Activated T-cell treated with anti-CD3 and anti-CD28 coated beads, Interleukin-2, amount 50 U/mL, for 72 hours (primary cell): Measurements from ENCODE around the gene PPFIBP1. TPM values are rescaled to one million over a fixed set of nuclear protein-coding genes. Genes with fewer than 3 reads are reported as not detected.
A peak's percentile ranks its signal among the peaks of the same experiment; 100 is the strongest.

Source experiments
- ATAC-seq, 2 donors: fragments of 150-1000 bp; cut with Tn5 transposase; replicated peaks in 1 of 2; 2 replicates each; pipeline ENCODE4 v1.10.0; 2021; ENCODE audit warnings: moderate library complexity in 2 of 2, mild to moderate bottlenecking in 1 of 2
- DNase-seq, 2 donors: peaks; one replicate each; pipeline ENCODE4 v3.0.0; 2021 to 2022; ENCODE audit warnings: mixed read lengths in 1 of 2
- H3K27ac Mint-ChIP-seq: one replicate; pipeline ENCODE4 v1.8.0; 2022; ENCODE audit warnings: mild to moderate bottlenecking, moderate library complexity, mixed read lengths
- H3K27me3 Mint-ChIP-seq: one replicate; pipeline ENCODE4 v1.8.0; 2022; ENCODE audit warnings: low read depth, mixed read lengths
- H3K36me3 Mint-ChIP-seq, 2 donors: one replicate each; pipeline ENCODE4 v1.8.0; 2022; ENCODE audit warnings: mixed read lengths in 2 of 2, mild to moderate bottlenecking in 1 of 2; ENCODE audit not compliant: insufficient read depth in 2 of 2
- H3K4me1 Mint-ChIP-seq: one replicate; pipeline ENCODE4 v1.8.0; 2022; ENCODE audit warnings: low read depth, mixed read lengths
- H3K4me3 Mint-ChIP-seq, 2 donors: one replicate each; pipeline ENCODE4 v1.8.0; 2022; ENCODE audit warnings: mild to moderate bottlenecking in 2 of 2, mixed read lengths in 2 of 2, moderate library complexity in 2 of 2
- H3K9me3 Mint-ChIP-seq, 2 donors: one replicate each; pipeline ENCODE4 v1.8.0; 2022; ENCODE audit warnings: mixed read lengths in 2 of 2
- total RNA-seq, 2 donors: library from RNA; stranded (reverse); gene quantifications; one replicate each; pipeline ENCODE4 v1.2.3, GENCODE V29; 2022

The PPFIBP1 gene
- total RNA-seq, 2 donors from 2014 or later, result 7.5 to 8.1 TPM

DNA sequence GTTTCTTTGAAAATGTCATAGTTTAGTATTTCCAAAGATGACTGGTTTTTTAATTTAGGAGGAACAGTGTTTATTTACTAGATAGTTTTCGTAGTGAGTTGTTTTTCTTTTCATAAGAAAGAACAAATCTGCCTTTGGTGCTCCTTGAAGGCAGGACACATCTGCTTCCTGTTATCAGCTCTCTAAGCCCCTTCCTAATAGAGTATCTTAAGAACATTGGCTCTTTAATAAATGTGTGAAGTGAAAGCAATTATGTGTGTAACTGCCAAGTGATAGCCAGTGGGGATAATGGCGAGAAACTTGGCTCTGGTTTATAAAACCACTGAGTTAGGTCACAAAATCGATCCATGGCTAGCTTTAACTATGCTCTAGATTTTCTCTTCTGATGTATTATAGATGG is 23.5 kb upstream of the PPFIBP1 start:
- Mint-ChIP-seq H3K36me3 (no peaks in the 10 kb centered on the region), H3K27ac (no peak overlapping the region), H3K4me1 (peaks cover 31% of the 10 kb centered on the region), H3K27me3 (peaks cover 66% of the 10 kb centered on the region), H3K4me3 (no peak overlapping the region), H3K9me3 (no peaks in the 10 kb centered on the region)
- ATAC-seq (no peak), DNase-seq (no peak)

DNA sequence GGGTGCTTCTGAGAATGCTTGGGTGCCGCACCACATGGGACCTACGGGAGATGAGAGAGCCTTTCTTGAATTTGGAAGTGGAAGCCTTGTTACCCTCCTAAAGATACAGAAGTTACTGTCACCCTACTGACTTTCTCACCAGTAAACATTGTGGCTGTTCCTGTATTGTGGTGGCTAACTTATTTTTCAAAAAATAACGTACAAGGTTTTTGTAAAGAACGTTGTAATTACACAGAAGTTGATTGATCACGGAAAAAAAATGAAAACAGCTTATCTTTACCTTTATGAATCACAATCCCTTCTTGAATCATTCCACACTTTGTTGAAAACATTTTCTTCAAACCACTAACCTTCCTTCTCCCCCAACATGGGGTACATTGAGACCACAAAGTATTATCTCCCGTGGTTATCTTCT is 22.0 kb upstream of the PPFIBP1 start:
- ATAC-seq (peak; percentile 61 to 69), DNase-seq (peak; percentile 7 to 21)
- Mint-ChIP-seq H3K4me3 (peak overlapping the region; percentile 61 to 79), H3K4me1 (peaks cover 31% of the 10 kb centered on the region), H3K9me3 (peaks cover 4 to 5% of the 10 kb centered on the region in 2 donors), H3K36me3 (peaks cover 0 to 4% of the 10 kb centered on the region in 2 donors), H3K27me3 (peaks cover 70% of the 10 kb centered on the region), H3K27ac (peak overlapping the region; percentile 43)

DNA sequence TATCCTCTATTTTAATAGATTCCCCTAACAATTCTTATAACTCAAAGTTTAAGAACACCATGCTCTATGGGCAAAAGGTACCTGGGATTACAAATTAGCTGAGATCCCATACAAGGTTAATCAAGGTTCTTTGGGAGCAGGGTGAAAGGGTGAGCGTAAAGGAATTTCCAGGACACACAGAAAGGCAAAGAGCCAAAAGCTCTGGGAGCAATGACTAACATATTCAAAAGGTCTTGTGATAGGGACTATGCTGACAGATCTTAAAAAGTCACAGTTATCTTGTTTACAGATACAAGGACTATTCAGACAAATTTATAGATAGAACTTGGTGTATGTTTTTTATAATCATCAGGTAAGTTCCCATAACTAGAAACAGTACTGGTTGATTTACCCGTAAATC is 19.5 kb upstream of the PPFIBP1 start:
- DNase-seq, result no peak
- Mint-ChIP-seq H3K36me3 (peaks cover 0 to 4% of the 10 kb centered on the region in 2 donors), H3K9me3 (peaks cover 4 to 5% of the 10 kb centered on the region in 2 donors), H3K27me3 (peaks cover 77% of the 10 kb centered on the region), H3K27ac (no peak overlapping the region), H3K4me3 (no peak overlapping the region), H3K4me1 (peaks cover 12% of the 10 kb centered on the region)
- no peak for ATAC-seq

DNA sequence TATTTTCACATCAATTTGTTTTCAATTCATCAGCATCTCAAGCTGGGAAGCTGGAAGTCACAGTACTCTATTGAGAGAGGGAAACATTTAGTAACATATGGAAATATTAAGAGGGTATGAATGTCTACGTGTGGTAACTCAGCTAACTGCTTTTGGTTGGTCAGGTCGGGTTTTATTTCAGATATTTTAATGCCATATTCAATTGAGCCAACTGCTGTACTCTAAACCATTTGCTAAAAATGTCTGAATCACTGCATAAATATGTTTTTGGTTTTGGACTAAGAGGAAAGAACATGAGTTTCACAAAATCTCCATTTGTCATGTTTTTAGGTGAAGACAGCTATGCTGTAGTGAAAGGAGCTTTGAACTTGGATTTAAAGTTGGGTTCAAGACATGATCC is 18.9 kb upstream of the PPFIBP1 start:
- Mint-ChIP-seq H3K9me3 (peaks cover 4 to 5% of the 10 kb centered on the region in 2 donors), H3K27me3 (peaks cover 72% of the 10 kb centered on the region), H3K27ac (no peak overlapping the region), H3K4me1 (peaks cover 12% of the 10 kb centered on the region), H3K36me3 (peaks cover 0 to 4% of the 10 kb centered on the region in 2 donors), H3K4me3 (no peak overlapping the region)
- DNase-seq, result no peak
- ATAC-seq, result no peak

DNA sequence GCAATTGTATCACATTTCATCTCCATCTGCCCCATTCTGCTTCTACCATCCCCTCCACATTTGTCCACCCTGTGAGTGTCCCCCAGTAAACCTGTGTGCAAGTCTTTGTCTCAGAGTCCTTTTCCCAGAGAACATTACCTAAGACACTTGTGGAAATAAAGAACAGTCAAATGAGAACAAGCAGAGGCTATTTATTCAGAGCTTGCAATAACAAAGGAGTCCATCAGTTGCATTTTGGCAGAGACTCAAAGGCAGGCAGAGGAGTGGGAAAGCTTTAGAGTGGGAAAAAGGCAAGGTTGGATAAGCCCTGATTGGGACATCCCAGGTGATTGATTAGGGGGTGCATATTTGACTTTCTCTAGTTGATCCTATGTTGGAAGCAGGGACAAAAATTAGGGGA is 18.2 kb upstream of the PPFIBP1 start:
- Mint-ChIP-seq H3K27ac (no peak overlapping the region), H3K4me3 (no peak overlapping the region), H3K9me3 (peaks cover 4 to 5% of the 10 kb centered on the region in 2 donors), H3K4me1 (peaks cover 12% of the 10 kb centered on the region), H3K27me3 (peaks cover 71% of the 10 kb centered on the region), H3K36me3 (peaks cover 0 to 4% of the 10 kb centered on the region in 2 donors)
- no peak for ATAC-seq
- DNase-seq, result no peak

DNA sequence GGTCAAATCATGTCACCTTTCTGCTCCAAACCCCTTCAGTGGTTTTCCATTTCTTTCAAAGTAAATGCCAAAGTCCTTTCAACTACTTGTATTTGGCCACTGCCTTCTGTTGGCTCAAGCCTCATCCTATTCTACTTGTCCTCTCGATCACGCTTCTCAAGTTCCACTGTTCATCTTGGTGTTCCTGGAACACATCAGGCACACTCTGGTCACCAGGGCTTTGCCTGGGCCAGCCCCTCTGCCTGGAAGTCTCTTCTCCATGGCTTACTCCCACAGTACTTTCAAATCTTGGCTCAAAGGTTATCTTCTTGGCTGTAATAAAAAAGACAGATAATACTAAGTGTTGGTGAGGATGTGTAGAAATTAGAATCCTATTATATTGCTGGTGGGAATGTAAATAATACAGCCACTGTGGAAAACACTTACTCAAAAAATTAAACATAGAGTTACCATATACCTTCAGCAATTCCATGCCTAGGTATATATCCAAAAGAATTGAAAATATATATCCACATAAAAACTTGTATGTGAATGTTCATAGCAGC is 17.3 kb upstream of the PPFIBP1 start:
- H3K4me1 Mint-ChIP-seq, result peaks cover 8% of the 10 kb centered on the region
- H3K36me3 Mint-ChIP-seq, result peaks cover 0 to 4% of the 10 kb centered on the region in 2 donors
- ATAC-seq, result no peak
- no peak overlapping the region for H3K27ac Mint-ChIP-seq
- peaks cover 4 to 5% of the 10 kb centered on the region in 2 donors for H3K9me3 Mint-ChIP-seq
- peaks cover 77% of the 10 kb centered on the region for H3K27me3 Mint-ChIP-seq
- no peak overlapping the region for H3K4me3 Mint-ChIP-seq
- DNase-seq, result no peak

DNA sequence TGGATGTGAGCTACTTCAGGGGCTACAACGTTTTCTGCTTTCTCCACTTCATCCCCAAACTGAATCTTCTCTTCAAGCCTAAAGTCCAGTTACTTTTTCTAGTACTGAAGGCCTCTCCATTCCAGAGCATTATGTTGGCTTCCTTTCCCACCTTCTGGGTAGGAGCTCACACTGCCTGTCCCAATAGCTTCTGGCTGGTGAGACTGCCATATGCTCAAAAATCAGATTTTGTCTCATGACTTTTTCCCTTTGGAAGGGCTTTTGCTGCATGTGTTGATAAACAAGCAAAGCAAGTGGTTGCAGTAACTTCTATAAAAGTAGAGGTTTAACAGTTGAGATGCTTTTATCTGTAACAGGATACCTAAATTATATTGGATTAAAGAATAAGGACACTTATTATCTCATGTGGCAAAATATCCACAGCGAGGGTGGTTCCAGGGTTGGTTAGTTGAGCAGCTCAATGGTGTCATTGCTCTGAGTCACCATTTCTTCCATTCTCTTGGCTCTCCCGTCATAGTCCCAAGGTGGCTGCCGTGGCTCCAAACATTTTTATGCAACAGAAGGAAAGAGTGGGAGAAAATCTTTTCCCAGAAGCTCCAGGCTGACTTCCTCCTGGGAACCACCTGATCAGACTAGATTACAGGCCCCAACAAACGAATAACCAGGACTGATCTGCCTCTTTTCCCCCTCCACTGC is 15.1 kb upstream of the PPFIBP1 start:
- Mint-ChIP-seq H3K27ac (no peak overlapping the region), H3K36me3 (peaks cover 0 to 4% of the 10 kb centered on the region in 2 donors), H3K4me3 (no peak overlapping the region), H3K4me1 (no peaks in the 10 kb centered on the region), H3K9me3 (peaks cover 4 to 5% of the 10 kb centered on the region in 2 donors), H3K27me3 (peaks cover 78% of the 10 kb centered on the region)
- DNase-seq (no peak), ATAC-seq (no peak)

DNA sequence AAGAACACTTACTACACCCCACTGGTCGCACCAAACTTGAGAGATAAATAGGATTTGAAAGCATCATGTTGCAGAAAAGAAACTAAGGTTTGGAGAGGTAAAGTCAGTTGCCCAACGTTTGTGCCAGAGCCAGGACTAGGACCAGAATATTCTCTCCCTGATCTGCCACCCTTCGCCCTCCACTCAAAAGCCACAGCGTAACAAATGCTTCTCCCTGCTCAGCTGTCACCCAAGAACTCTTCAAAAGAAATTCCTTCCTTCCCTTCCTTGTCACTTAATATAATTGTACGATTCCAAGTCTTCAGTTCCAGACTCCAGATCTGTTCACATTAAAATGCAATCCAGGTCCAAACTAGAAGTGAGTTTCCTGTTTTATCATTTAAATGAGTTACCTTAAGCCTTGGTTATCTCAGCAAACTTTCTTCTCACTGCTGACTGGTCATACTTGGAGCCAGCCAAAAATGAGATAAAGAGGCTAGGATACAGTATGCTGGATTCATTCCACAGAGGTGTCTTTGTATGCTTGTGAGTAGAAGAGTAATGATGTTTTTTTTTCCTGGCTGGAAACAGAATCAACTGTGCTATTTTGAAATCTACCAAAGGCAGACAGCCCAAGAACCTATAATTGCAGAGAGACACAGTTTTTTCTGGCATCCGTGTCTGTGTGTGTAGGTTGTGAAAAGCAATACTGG is 12.8 kb upstream of the PPFIBP1 start:
- DNase-seq (no peak), ATAC-seq (no peak)
- H3K9me3 Mint-ChIP-seq, result peaks cover 4 to 5% of the 10 kb centered on the region in 2 donors
- H3K36me3 Mint-ChIP-seq, result peaks cover 0 to 4% of the 10 kb centered on the region in 2 donors
- H3K4me3 Mint-ChIP-seq, result no peak overlapping the region
- H3K27me3 Mint-ChIP-seq, result peaks cover 57% of the 10 kb centered on the region
- H3K4me1 Mint-ChIP-seq, result no peaks in the 10 kb centered on the region
- no peak overlapping the region for H3K27ac Mint-ChIP-seq

DNA sequence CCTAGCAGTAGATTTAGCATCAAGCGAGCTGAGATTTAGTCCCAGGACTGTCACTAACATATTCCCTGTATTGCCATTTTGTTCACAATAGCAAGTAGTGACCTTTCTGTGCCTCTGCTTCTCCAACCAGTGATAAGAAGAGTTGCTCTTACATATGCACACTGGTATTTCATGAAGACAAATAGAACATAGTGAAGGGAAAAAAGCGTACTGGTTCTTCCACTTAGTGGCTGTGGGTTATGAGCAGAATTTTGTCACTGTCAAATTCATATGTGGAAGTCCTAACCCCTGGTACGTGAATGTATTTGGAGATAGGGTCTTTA is 12.3 kb upstream of the PPFIBP1 start:
- H3K9me3 Mint-ChIP-seq, result peaks cover under 1% of the 10 kb centered on the region in 2 donors
- no peak overlapping the region for H3K27ac Mint-ChIP-seq
- peaks cover 0 to under 1% of the 10 kb centered on the region in 2 donors for H3K36me3 Mint-ChIP-seq
- no peak overlapping the region for H3K4me3 Mint-ChIP-seq
- DNase-seq, result no peak
- ATAC-seq, result no peak
- H3K27me3 Mint-ChIP-seq, result peaks cover 57% of the 10 kb centered on the region
- H3K4me1 Mint-ChIP-seq, result no peaks in the 10 kb centered on the region

DNA sequence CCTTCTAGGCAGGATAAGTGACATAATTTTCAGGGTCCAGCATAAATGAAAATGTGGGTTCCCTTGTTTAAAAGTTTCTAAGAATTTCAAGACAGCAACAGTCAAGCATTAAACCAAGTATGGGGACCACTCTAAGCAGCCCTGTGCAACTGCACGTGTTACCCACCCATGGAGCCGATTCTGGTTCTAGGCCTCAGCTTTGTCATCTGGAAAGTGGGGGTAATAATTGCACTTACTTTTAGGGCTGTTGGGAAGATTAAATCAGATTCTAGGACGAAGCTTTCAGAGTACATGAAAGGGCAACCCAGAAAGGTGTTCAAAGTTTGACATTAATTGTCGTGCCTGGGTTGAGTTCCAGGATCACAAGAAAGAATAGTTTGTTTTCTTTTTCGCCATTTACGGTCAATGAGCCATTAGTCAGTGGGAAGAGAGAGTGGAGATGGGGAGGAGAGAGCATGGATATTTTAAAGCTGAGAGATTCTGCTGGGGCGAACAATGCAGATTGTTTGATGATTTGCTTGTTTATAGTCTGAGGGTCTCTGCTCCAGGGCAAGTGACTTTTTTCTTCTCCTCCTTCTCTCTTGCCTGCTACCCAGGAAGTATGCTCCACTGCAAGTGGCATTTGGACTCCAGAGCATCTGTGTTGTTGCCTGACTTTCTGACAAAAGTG is 10.7 kb upstream of the PPFIBP1 start:
- no peaks in the 10 kb centered on the region for H3K36me3 Mint-ChIP-seq
- no peak for ATAC-seq
- H3K9me3 Mint-ChIP-seq, result no peaks in the 10 kb centered on the region
- H3K4me1 Mint-ChIP-seq, result no peaks in the 10 kb centered on the region
- H3K4me3 Mint-ChIP-seq, result no peak overlapping the region
- no peak for DNase-seq
- H3K27me3 Mint-ChIP-seq, result peaks cover 50% of the 10 kb centered on the region
- no peak overlapping the region for H3K27ac Mint-ChIP-seq

DNA sequence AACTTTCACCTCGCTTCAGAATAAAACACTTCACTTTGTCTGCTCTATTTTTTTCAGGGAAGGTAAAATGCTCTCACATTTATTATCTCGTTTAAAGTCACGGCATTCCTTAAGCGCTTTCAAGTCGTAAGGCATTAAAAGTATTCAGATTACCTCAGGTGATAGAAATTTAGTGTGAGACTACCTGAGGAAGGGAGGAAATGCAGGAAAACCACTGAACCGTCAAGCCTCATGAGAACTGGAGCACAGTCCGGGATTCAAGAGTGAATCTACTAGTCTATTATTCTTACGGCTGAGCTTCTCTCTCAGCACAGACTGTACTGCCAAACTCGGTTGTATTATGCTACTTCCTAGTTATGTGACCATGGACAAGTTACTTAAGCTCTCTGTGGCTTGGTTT is 8.3 kb upstream of the PPFIBP1 start:
- ATAC-seq (no peak), DNase-seq (no peak)
- H3K4me1 Mint-ChIP-seq, result no peaks in the 10 kb centered on the region
- H3K9me3 Mint-ChIP-seq, result no peaks in the 10 kb centered on the region
- no peak overlapping the region for H3K27ac Mint-ChIP-seq
- H3K27me3 Mint-ChIP-seq, result peaks cover 50% of the 10 kb centered on the region
- H3K4me3 Mint-ChIP-seq, result no peak overlapping the region
- no peaks in the 10 kb centered on the region for H3K36me3 Mint-ChIP-seq

DNA sequence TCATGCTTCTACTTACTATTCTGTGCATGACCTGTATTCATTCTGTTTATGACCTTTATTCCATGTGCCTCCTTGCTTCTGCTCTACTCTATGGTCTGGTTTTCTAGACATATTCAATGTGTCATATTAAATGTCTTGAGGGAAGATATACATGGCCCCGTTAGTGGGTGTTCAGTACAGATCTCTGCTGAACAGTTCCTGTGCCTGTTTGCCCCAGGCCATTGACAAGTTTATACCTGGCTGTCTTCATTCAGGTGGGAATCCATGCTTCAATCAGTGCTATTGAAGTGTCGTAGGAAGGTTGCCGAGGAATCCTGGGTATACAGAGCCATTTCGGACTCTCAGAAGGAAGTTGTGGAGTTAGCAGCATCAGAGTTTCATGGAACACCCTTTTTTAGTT is 7.4 kb upstream of the PPFIBP1 start:
- ATAC-seq (no peak), DNase-seq (no peak)
- no peaks in the 10 kb centered on the region for H3K9me3 Mint-ChIP-seq
- no peaks in the 10 kb centered on the region for H3K4me1 Mint-ChIP-seq
- H3K36me3 Mint-ChIP-seq, result no peaks in the 10 kb centered on the region
- peaks cover 48% of the 10 kb centered on the region for H3K27me3 Mint-ChIP-seq
- H3K27ac Mint-ChIP-seq, result no peak overlapping the region
- H3K4me3 Mint-ChIP-seq, result no peak overlapping the region

DNA sequence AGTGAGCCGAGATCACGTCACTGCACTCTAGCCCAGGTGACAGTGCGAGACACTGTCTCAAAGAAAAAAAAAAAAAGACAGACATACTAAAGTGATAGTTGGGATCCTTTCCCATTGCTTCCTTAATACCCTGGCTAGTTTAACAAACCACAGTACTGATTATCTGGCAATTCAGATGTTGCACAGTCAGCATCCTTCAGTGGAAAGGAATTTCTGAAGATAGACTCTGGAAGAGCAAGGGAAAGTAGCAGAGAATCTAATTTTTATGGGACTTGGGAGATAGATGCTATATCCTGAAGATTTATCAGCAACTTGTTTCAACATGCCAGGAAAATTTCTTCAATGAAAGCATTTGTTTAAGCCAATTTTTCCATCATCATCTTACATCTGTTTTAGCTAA is 6.5 kb upstream of the PPFIBP1 start:
- H3K27ac Mint-ChIP-seq, result no peak overlapping the region
- no peak for DNase-seq
- no peaks in the 10 kb centered on the region for H3K36me3 Mint-ChIP-seq
- ATAC-seq, result no peak
- H3K4me3 Mint-ChIP-seq, result no peak overlapping the region
- H3K4me1 Mint-ChIP-seq, result no peaks in the 10 kb centered on the region
- H3K9me3 Mint-ChIP-seq, result no peaks in the 10 kb centered on the region
- H3K27me3 Mint-ChIP-seq, result peaks cover 55% of the 10 kb centered on the region
